HL-60 (cell line): Measurements from ENCODE around the gene DPYD.

Source experiments
- GABPA ChIP-seq: IDR thresholded peaks from 2 replicates; pipeline ENCODE4 v1.6.1; 2012; ENCODE audit warnings: low read depth
- POLR2AphosphoS5 ChIP-seq: IDR thresholded peaks from 2 replicates; pipeline ENCODE4 v1.6.1; 2012; ENCODE audit warnings: low read depth
- SPI1 ChIP-seq: IDR thresholded peaks from 2 replicates; pipeline ENCODE4 v1.6.1; 2012; ENCODE audit warnings: low read depth, mild to moderate bottlenecking, borderline replicate concordance
- TF ChIP-seq, protein P1 (sequence below): IDR thresholded peaks from one replicate; pipeline ENCODE4 v1.5.1; 2011; ENCODE audit warnings: low read length, control low read depth, inconsistent platforms; ENCODE audit not compliant: insufficient read depth
- TF ChIP-seq, protein P2 (sequence below): IDR thresholded peaks from 2 replicates; pipeline ENCODE4 v1.6.1; 2012; ENCODE audit warnings: low read depth; ENCODE audit not compliant: insufficient replicate concordance

DNA sequence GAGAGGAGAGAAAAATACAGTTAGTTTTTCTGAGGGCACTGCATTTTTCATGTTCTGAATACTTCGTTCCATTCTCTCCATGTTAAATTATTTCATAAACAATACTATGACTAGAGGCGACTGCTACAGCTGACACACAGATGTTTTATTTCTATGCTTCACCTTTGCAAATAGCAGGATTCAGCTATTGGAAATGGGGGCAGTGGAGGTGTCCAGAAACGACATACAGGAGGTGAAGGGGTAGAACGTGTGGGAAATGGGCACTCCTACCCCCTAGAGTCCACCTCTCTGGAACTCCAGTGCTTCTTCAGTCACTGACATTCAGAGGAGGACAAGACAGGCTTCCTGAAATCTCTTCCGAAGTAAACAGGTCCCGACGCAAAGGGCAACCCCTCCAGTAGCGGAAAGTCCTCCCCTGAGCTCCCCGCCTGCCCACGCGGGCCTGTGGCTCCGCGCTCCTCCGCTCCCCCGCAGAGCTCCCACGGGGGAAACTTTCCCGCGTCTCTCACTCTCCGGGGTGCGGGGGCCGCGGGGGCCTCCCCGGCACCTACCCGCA, 480 bp downstream of the DPYD start:
- TF ChIP-seq, protein P1, sequence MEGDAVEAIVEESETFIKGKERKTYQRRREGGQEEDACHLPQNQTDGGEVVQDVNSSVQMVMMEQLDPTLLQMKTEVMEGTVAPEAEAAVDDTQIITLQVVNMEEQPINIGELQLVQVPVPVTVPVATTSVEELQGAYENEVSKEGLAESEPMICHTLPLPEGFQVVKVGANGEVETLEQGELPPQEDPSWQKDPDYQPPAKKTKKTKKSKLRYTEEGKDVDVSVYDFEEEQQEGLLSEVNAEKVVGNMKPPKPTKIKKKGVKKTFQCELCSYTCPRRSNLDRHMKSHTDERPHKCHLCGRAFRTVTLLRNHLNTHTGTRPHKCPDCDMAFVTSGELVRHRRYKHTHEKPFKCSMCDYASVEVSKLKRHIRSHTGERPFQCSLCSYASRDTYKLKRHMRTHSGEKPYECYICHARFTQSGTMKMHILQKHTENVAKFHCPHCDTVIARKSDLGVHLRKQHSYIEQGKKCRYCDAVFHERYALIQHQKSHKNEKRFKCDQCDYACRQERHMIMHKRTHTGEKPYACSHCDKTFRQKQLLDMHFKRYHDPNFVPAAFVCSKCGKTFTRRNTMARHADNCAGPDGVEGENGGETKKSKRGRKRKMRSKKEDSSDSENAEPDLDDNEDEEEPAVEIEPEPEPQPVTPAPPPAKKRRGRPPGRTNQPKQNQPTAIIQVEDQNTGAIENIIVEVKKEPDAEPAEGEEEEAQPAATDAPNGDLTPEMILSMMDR = no peak
- TF ChIP-seq, protein P2, sequence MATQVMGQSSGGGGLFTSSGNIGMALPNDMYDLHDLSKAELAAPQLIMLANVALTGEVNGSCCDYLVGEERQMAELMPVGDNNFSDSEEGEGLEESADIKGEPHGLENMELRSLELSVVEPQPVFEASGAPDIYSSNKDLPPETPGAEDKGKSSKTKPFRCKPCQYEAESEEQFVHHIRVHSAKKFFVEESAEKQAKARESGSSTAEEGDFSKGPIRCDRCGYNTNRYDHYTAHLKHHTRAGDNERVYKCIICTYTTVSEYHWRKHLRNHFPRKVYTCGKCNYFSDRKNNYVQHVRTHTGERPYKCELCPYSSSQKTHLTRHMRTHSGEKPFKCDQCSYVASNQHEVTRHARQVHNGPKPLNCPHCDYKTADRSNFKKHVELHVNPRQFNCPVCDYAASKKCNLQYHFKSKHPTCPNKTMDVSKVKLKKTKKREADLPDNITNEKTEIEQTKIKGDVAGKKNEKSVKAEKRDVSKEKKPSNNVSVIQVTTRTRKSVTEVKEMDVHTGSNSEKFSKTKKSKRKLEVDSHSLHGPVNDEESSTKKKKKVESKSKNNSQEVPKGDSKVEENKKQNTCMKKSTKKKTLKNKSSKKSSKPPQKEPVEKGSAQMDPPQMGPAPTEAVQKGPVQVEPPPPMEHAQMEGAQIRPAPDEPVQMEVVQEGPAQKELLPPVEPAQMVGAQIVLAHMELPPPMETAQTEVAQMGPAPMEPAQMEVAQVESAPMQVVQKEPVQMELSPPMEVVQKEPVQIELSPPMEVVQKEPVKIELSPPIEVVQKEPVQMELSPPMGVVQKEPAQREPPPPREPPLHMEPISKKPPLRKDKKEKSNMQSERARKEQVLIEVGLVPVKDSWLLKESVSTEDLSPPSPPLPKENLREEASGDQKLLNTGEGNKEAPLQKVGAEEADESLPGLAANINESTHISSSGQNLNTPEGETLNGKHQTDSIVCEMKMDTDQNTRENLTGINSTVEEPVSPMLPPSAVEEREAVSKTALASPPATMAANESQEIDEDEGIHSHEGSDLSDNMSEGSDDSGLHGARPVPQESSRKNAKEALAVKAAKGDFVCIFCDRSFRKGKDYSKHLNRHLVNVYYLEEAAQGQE = no peak
- TF ChIP-seq GABPA = no peak
- no peak for TF ChIP-seq POLR2AphosphoS5
- no peak for TF ChIP-seq SPI1
